Activated T-helper 17 cell treated with anti-CD3 and anti-CD28 coated beads, Interleukin-2, amount 50 U/mL, for 72 hours (primary cell): ENCODE measurements around the gene CHAD. TPM values are rescaled to one million over a fixed set of nuclear protein-coding genes. Genes with fewer than 3 reads are reported as not detected.
A peak's percentile ranks its signal among the peaks of the same experiment; 100 is the strongest.
"Not testable (repeated sequence)": the region's sequence is repeated elsewhere in the genome, so short reads cannot be mapped to it uniquely, and the experiment has no call there.

Experiments
- ATAC-seq: fragments of 150-1000 bp; cut with Tn5 transposase; replicated peaks from 2 replicates; pipeline ENCODE4 v1.10.0; 2021; ENCODE audit warnings: mild to moderate bottlenecking, moderate library complexity
- H3K27ac Mint-ChIP-seq: one replicate; pipeline ENCODE4 v1.8.0; 2022; ENCODE audit warnings: mixed read lengths
- H3K27me3 Mint-ChIP-seq: one replicate; pipeline ENCODE4 v1.8.0; 2022; ENCODE audit warnings: mixed read lengths
- H3K36me3 Mint-ChIP-seq: one replicate; pipeline ENCODE4 v1.8.0; 2022; ENCODE audit warnings: low read depth, mild to moderate bottlenecking, mixed read lengths
- H3K4me1 Mint-ChIP-seq: one replicate; pipeline ENCODE4 v1.8.0; 2022; ENCODE audit warnings: mixed read lengths
- H3K4me3 Mint-ChIP-seq: one replicate; pipeline ENCODE4 v1.8.0; 2022; ENCODE audit warnings: mild to moderate bottlenecking, mixed read lengths
- H3K9me3 Mint-ChIP-seq: one replicate; pipeline ENCODE4 v1.8.0; 2022; ENCODE audit warnings: mixed read lengths
- total RNA-seq, 2 donors: library from RNA; stranded (reverse); gene quantifications; one replicate each; pipeline ENCODE4 v1.2.3, GENCODE V29; 2022

Gene CHAD
- total RNA-seq, 2 donors from 2014 or later = not detected

GRCh38 chr17:50482110-50482509 lies 13.4 kb upstream of the CHAD start:
- H3K9me3 Mint-ChIP-seq = no peaks in the 10 kb centered on the region
- no peak for ATAC-seq
- H3K27me3 Mint-ChIP-seq = no peaks in the 10 kb centered on the region
- peaks cover 50% of the 10 kb centered on the region for H3K36me3 Mint-ChIP-seq
- peaks cover 19% of the 10 kb centered on the region for H3K4me1 Mint-ChIP-seq
- peak overlapping the region; percentile 67 for H3K27ac Mint-ChIP-seq
- no peak overlapping the region for H3K4me3 Mint-ChIP-seq

DNA sequence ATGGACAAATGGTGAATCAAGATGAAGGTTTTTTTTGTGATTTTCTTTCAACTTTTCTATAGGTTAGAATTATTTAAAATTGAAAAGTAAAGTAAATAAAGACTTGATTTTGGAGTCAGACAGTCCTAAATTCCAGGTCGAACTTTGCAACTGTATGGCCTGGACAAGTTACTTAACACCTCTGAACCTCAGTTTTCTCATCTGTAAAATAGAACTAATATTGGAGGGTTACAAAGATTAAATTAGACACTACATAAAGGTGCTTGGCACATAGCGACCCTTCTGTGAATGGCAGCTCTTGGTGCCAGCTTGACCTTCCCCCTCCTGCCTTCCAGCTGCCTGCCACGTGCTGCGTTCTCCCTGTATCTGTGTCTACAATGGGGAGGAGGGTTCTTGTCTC lies 13.0 kb upstream of the CHAD start:
- no peaks in the 10 kb centered on the region for H3K9me3 Mint-ChIP-seq
- H3K27ac Mint-ChIP-seq = no peak overlapping the region
- ATAC-seq = no peak
- no peaks in the 10 kb centered on the region for H3K27me3 Mint-ChIP-seq
- peaks cover 19% of the 10 kb centered on the region for H3K4me1 Mint-ChIP-seq
- peaks cover 50% of the 10 kb centered on the region for H3K36me3 Mint-ChIP-seq
- H3K4me3 Mint-ChIP-seq = no peak overlapping the region

GRCh38 chr17:50480854-50481490 lies 12.3 kb upstream of the CHAD start:
- no peak overlapping the region for H3K4me3 Mint-ChIP-seq

GRCh38 chr17:50480142-50480764 lies 11.6 kb upstream of the CHAD start:
- Mint-ChIP-seq H3K36me3 (peaks cover 40% of the 10 kb centered on the region), H3K27ac (peak overlapping the region; percentile 66), H3K9me3 (no peaks in the 10 kb centered on the region), H3K4me3 (peak overlapping the region; percentile 87), H3K4me1 (peaks cover 19% of the 10 kb centered on the region), H3K27me3 (no peaks in the 10 kb centered on the region)
- ATAC-seq = no peak

More at GRCh38 chr17:50480854-50481490, 12.3 kb upstream of the CHAD start:
- peaks cover 47% of the 10 kb centered on the region for H3K36me3 Mint-ChIP-seq
- peaks cover 19% of the 10 kb centered on the region for H3K4me1 Mint-ChIP-seq
- no peak for ATAC-seq
- H3K27ac Mint-ChIP-seq = no peak overlapping the region
- H3K9me3 Mint-ChIP-seq = no peaks in the 10 kb centered on the region
- H3K27me3 Mint-ChIP-seq = no peaks in the 10 kb centered on the region

GRCh38 chr17:50479522-50480141 lies 11.0 kb upstream of the CHAD start:
- no peak for ATAC-seq

GRCh38 chr17:50478391-50479381 lies 10.0 kb upstream of the CHAD start, which contains the start of gene RSAD1:
Gene RSAD1 (plus strand): TSS chr17:50478860. CDS start chr17:50478885, 25 bp downstream.
- Mint-ChIP-seq H3K4me1 (peaks cover 19% of the 10 kb centered on the region), H3K36me3 (peaks cover 24% of the 10 kb centered on the region), H3K9me3 (no peaks in the 10 kb centered on the region), H3K27me3 (no peaks in the 10 kb centered on the region), H3K27ac (peak within 1 kb of the TSS; percentile 94), H3K4me3 (peak within 1 kb of the TSS; percentile 87)
- peak; percentile 91 for ATAC-seq

More at GRCh38 chr17:50479522-50480141, 11.0 kb upstream of the CHAD start:
- H3K4me1 Mint-ChIP-seq = peaks cover 19% of the 10 kb centered on the region
- H3K4me3 Mint-ChIP-seq = peak overlapping the region; percentile 87
- H3K27me3 Mint-ChIP-seq = no peaks in the 10 kb centered on the region
- H3K27ac Mint-ChIP-seq = peak overlapping the region; percentile 66
- peaks cover 34% of the 10 kb centered on the region for H3K36me3 Mint-ChIP-seq
- H3K9me3 Mint-ChIP-seq = no peaks in the 10 kb centered on the region

GRCh38 chr17:50477976-50478375 lies 9.3 kb upstream of the CHAD start:
- Mint-ChIP-seq H3K4me1 (peaks cover 19% of the 10 kb centered on the region), H3K9me3 (no peaks in the 10 kb centered on the region), H3K36me3 (peaks cover 17% of the 10 kb centered on the region), H3K4me3 (peak overlapping the region; percentile 87), H3K27me3 (no peaks in the 10 kb centered on the region), H3K27ac (peak overlapping the region; percentile 94)
- ATAC-seq = no peak

- H3K9me3 Mint-ChIP-seq = no peaks in the 10 kb centered on the region
- H3K27me3 Mint-ChIP-seq = no peaks in the 10 kb centered on the region
- no peak overlapping the region for H3K27ac Mint-ChIP-seq
- H3K4me1 Mint-ChIP-seq = peaks cover 19% of the 10 kb centered on the region
- no peak overlapping the region for H3K4me3 Mint-ChIP-seq
- no peak for ATAC-seq
- H3K36me3 Mint-ChIP-seq = peaks cover 6% of the 10 kb centered on the region
These were observed 8.1 kb upstream of the CHAD start for GRCh38 chr17:50476545-50477315.

DNA sequence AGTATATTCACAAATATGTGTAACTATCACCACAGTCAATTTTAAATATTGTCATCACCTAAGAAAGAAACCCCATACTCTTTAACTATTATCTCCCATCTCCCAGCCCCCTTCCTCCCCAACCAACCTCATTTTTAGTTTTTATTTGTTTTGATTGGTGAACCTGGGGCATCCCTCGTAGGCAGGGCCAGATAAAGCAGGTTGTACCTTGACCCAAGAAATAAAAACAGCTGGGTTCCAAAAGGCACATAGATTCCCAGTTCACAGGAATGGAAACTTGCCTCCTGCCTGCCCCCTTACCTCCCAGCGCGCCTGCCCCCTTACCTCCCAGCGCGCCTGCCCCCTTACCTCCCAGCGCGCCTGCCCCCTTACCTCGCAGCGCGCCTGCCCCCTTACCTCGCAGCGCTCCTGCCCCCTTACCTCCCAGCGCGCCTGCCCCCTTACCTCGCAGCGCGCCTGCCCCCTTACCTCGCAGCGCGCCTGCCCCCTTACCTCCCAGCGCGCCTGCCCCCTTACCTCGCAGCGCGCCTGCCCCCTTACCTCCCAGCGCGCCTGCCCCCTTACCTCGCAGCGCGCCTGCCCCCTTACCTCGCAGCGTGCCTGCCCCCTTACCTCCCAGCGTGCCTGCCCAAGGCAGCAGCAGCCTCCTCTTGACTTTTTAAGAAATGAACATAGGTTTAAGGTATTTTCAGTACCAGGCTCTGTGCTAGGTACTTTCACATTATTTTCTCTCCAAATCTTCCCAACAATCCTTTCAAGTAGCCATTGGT lies 7.3 kb upstream of the CHAD start:
- H3K4me1 Mint-ChIP-seq = peaks cover 19% of the 10 kb centered on the region
- not testable (repeated sequence) for H3K4me3 Mint-ChIP-seq, H3K27ac Mint-ChIP-seq, ATAC-seq, H3K36me3 Mint-ChIP-seq, H3K9me3 Mint-ChIP-seq, H3K27me3 Mint-ChIP-seq

GRCh38 chr17:50475362-50475761 lies 6.7 kb upstream of the CHAD start:
- Mint-ChIP-seq H3K9me3 (no peaks in the 10 kb centered on the region), H3K27me3 (no peaks in the 10 kb centered on the region), H3K36me3 (peaks cover 6% of the 10 kb centered on the region), H3K4me3 (no peak overlapping the region), H3K27ac (no peak overlapping the region), H3K4me1 (peaks cover 17% of the 10 kb centered on the region)
- ATAC-seq = no peak

GRCh38 chr17:50474523-50474922 lies 5.8 kb upstream of the CHAD start:
- H3K4me3 Mint-ChIP-seq = no peak overlapping the region
- H3K36me3 Mint-ChIP-seq = no peaks in the 10 kb centered on the region
- H3K27me3 Mint-ChIP-seq = no peaks in the 10 kb centered on the region
- peaks cover 10% of the 10 kb centered on the region for H3K4me1 Mint-ChIP-seq
- no peak for ATAC-seq
- H3K9me3 Mint-ChIP-seq = no peaks in the 10 kb centered on the region
- no peak overlapping the region for H3K27ac Mint-ChIP-seq

DNA sequence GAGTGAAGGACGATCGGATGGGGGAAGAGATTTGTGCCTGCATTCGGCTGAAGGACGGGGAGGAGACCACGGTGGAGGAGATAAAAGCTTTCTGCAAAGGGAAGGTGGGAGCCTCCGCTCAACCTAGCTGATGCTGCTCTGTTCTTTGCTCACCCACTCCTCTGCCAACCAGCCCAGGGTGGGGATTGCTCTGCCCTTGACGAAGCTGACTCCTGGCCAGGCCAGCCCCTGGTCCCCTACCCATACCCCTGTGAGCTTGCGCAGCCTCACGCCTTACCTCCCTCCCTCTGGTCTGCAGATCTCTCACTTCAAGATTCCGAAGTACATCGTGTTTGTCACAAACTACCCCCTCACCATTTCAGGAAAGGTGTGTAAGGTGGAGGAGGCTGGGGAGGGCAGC lies 5.2 kb upstream of the CHAD start:
- Mint-ChIP-seq H3K9me3 (no peaks in the 10 kb centered on the region), H3K27me3 (no peaks in the 10 kb centered on the region), H3K4me1 (peaks cover 7% of the 10 kb centered on the region), H3K27ac (no peak overlapping the region), H3K36me3 (no peaks in the 10 kb centered on the region), H3K4me3 (no peak overlapping the region)
- ATAC-seq = no peak

DNA sequence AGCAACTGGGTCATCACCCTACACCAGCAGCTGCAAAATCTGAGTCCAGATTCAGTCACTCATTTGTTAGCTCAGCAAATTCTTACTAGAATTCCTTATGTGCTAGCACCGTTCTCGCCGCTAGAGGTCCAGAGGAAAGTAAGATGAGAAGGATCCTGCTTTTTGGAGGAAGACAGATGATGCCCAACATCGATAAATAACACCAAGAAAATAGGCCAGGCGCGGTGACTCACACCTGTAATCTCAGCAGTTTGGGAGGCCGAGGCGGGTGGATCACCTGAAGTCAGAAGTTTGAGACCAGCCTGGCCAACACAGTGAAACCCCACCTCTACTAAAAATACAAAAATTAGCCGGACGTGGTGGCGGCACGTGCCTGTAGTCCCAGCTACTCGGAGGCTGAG lies 4.1 kb upstream of the CHAD start:
- not testable (repeated sequence) for H3K4me1 Mint-ChIP-seq, H3K27ac Mint-ChIP-seq, H3K36me3 Mint-ChIP-seq, H3K27me3 Mint-ChIP-seq, H3K4me3 Mint-ChIP-seq, H3K9me3 Mint-ChIP-seq, ATAC-seq
